GM13976 (cell line): ENCODE measurements around the gene LZTS3.

ENCODE experiments used
- DNase-seq: peaks from one replicate; pipeline ENCODE4 v3.0.0; 2012; ENCODE audit warnings: low spot score
- CTCF ChIP-seq: IDR thresholded peaks from 2 replicates; pipeline ENCODE4 v1.5.1; 2012; ENCODE audit warnings: borderline replicate concordance, mild to moderate bottlenecking; ENCODE audit not compliant: insufficient read depth; ENCODE audit errors: extremely low read depth, missing control alignments, control extremely low read depth
- in situ Hi-C: fragments of 300-500 bp; cut with MboI; formaldehyde crosslinking; loops from one replicate; pipeline ENCODE4 v1.12.0; 2022; ENCODE audit warnings: low sequenced_read_pairs, mixed read lengths, inconsistent platforms; ENCODE audit not compliant: unreplicated experiment

Gene LZTS3

GRCh38 chr20:3172126-3172932 lies 1.0 kb downstream of the LZTS3 start:
- in situ Hi-C loops, result no loop called here
- no peak for TF ChIP-seq CTCF
- peak; percentile 18 for DNase-seq

GRCh38 chr20:3171391-3172125 lies 1.8 kb downstream of the LZTS3 start:
- DNase-seq, result no peak
- TF ChIP-seq CTCF, result no peak
- in situ Hi-C loops, result no loop called here

GRCh38 chr20:3168829-3169590 lies 4.3 kb downstream of the LZTS3 start:
- in situ Hi-C loops, result no loop called here
- TF ChIP-seq CTCF, result no peak
- DNase-seq, result peak; percentile 20

GRCh38 chr20:3168079-3168828 lies 5.1 kb downstream of the LZTS3 start:
- no peak for TF ChIP-seq CTCF
- peak; percentile 27 for DNase-seq
- in situ Hi-C loops, result no loop called here

GRCh38 chr20:3167738-3168078 lies 5.6 kb downstream of the LZTS3 start:
- in situ Hi-C loops, result no loop called here
- peak; percentile 16 for DNase-seq
- no peak for TF ChIP-seq CTCF

- TF ChIP-seq CTCF, result no peak
- in situ Hi-C loops, result no loop called here
- DNase-seq, result no peak
Measured at GRCh38 chr20:3166913-3167342, 6.4 kb downstream of the LZTS3 start.
